ENCODE results near the gene NSUN7. TPM values are rescaled to one million over a fixed set of nuclear protein-coding genes. Genes with fewer than 3 reads are reported as not detected.
"Not testable (repeated sequence)": the region's sequence is repeated elsewhere in the genome, so short reads cannot be mapped to it uniquely, and the experiment has no call there.

NSUN7 gene
- total and polyA plus RNA-seq, 10 donors = 0.38 to 8.1 (median 3.0) TPM

DNA sequence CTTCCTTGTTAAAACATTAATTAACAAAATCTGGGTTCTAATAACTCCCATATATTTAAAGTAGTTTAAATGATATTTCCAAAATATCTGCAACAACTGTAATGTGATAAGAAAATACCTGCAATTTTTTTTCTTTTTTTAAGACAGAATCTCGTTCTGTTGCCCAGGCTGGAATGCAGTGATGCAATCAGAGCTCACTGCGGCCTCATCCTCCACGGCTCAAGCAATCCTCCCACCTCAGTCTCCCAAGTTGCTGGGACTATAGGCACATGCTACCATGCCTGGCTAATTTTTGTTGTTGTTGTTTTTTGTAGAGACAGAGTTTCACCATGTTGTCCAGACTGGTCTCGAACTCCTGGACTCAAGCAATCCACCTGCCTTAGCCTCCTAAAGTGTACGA lies 45.7 kb upstream of the NSUN7 start:
- DNase-seq = no peak
- Histone ChIP-seq H3K9me3 (no peaks in the 10 kb centered on the region), H3K27me3 (replicated peaks in 1 of 7) (no peaks in the 10 kb centered on the region), H3K4me3 (no peak overlapping the region), H3K27ac (no peak overlapping the region), H3K4me1 (no peaks in the 10 kb centered on the region), H3K36me3 (no peaks in the 10 kb centered on the region)
- TF ChIP-seq POLR2AphosphoS5 (IDR thresholded peaks at IDR 0.05) = no peak
- WGBS, 5 donors = 73 to 93% (median 83%) methylated on average over 5 of the region's 5 CpGs
- intact Hi-C loops (cut with DNase I; ENCODE audit: low total_unique reads) = no loop called here

- peak overlapping the region in 6 of 8 donors; percentile 2 to 85 (median 64) for H3K27ac ChIP-seq
- no peaks in the 10 kb centered on the region for H3K36me3 ChIP-seq
- no peaks in the 10 kb centered on the region for H3K27me3 ChIP-seq (replicated peaks in 1 of 7)
- intact Hi-C loops (cut with DNase I; ENCODE audit: low total_unique reads) = no loop called here
- no peak for DNase-seq
- H3K4me1 ChIP-seq = peaks cover 0 to 11% (median 0%) of the 10 kb centered on the region in 6 donors
- 32 to 54% (median 52%) methylated on average over 5 of the region's 5 CpGs for WGBS, 5 donors
- H3K4me3 ChIP-seq = no peak overlapping the region
- TF ChIP-seq POLR2AphosphoS5 (IDR thresholded peaks at IDR 0.05) (no peak), CTCF (IDR thresholded peaks at IDR 0.05 in 8 of 11, conservative IDR thresholded peaks at IDR 0.05 in 3 of 11) (no peak), POLR2A (IDR thresholded peaks at IDR 0.05) (no peak)
- no peaks in the 10 kb centered on the region for H3K9me3 ChIP-seq
Measured at GRCh38 chr4:40710484-40711254, 39.1 kb upstream of the NSUN7 start.

GRCh38 chr4:40713001-40713400 lies 36.8 kb upstream of the NSUN7 start:
- intact Hi-C loops (cut with DNase I; ENCODE audit: low total_unique reads); H3K27me3 ChIP-seq (replicated peaks in 1 of 7); H3K4me3 ChIP-seq; DNase-seq; H3K27ac ChIP-seq; H3K9me3 ChIP-seq; H3K36me3 ChIP-seq: not testable (repeated sequence)
- peaks cover 0 to 11% (median 0%) of the 10 kb centered on the region in 6 donors for H3K4me1 ChIP-seq
- WGBS, 5 donors = 74 to 86% (median 82%) methylated on average over 6 of the region's 6 CpGs

- TF ChIP-seq POLR2A (IDR thresholded peaks at IDR 0.05) = no peak
- no peak for TF ChIP-seq CTCF (IDR thresholded peaks at IDR 0.05 in 8 of 11, conservative IDR thresholded peaks at IDR 0.05 in 3 of 11)
- TF ChIP-seq POLR2AphosphoS5 (IDR thresholded peaks at IDR 0.05) = no peak
- no peak overlapping the region for H3K27ac ChIP-seq
- H3K4me1 ChIP-seq = peaks cover 0 to 14% (median under 1%) of the 10 kb centered on the region in 6 donors
- WGBS, 5 donors = 92 to 99% (median 95%) methylated on average over 2 of the region's 2 CpGs
- no peaks in the 10 kb centered on the region for H3K36me3 ChIP-seq
- no peaks in the 10 kb centered on the region for H3K9me3 ChIP-seq
- DNase-seq = no peak
- H3K27me3 ChIP-seq (replicated peaks in 1 of 7) = no peaks in the 10 kb centered on the region
- no peak overlapping the region for H3K4me3 ChIP-seq
- intact Hi-C loops (cut with DNase I; ENCODE audit: low total_unique reads) = no loop called here
Measured at GRCh38 chr4:40713798-40714197, 36.0 kb upstream of the NSUN7 start.

- H3K4me1 ChIP-seq = peaks cover 9 to 42% (median 22%) of the 10 kb centered on the region in 6 donors
- H3K27ac ChIP-seq = no peak overlapping the region
- DNase-seq = no peak
- 77 to 89% (median 83%) methylated on average over 3 of the region's 3 CpGs for WGBS, 5 donors
- no peak overlapping the region for H3K4me3 ChIP-seq
- H3K36me3 ChIP-seq = no peaks in the 10 kb centered on the region
- TF ChIP-seq POLR2AphosphoS5 (IDR thresholded peaks at IDR 0.05) (no peak), CTCF (IDR thresholded peaks at IDR 0.05 in 8 of 11, conservative IDR thresholded peaks at IDR 0.05 in 3 of 11) (no peak), POLR2A (IDR thresholded peaks at IDR 0.05) (no peak)
- intact Hi-C loops (cut with DNase I; ENCODE audit: low total_unique reads) = no loop called here
- H3K9me3 ChIP-seq = no peaks in the 10 kb centered on the region
- H3K27me3 ChIP-seq (replicated peaks in 1 of 7) = no peaks in the 10 kb centered on the region
Measured at GRCh38 chr4:40718586-40718985, 31.2 kb upstream of the NSUN7 start.

Data from spleen (tissue), 11 donors.